Hematopoietic multipotent progenitor cell (in vitro differentiated cells): ENCODE measurements around the gene UQCC2. TPM values are rescaled to one million over a fixed set of nuclear protein-coding genes. Genes with fewer than 3 reads are reported as not detected.

Source experiments
- DNase-seq, 3 donors: peaks; one replicate each; pipeline ENCODE4 v3.0.0-alpha.2; 2011 to 2015; ENCODE audit warnings: low read depth in 2 of 3, low spot score in 2 of 3
- total RNA-seq: library from RNA; depleted of rRNA; stranded (reverse); fragments of >200 nt; gene quantifications from one replicate; pipeline ENCODE4 v1.2.3, GENCODE V29; 2012

Gene UQCC2
- 7.8 TPM for total RNA-seq

DNA sequence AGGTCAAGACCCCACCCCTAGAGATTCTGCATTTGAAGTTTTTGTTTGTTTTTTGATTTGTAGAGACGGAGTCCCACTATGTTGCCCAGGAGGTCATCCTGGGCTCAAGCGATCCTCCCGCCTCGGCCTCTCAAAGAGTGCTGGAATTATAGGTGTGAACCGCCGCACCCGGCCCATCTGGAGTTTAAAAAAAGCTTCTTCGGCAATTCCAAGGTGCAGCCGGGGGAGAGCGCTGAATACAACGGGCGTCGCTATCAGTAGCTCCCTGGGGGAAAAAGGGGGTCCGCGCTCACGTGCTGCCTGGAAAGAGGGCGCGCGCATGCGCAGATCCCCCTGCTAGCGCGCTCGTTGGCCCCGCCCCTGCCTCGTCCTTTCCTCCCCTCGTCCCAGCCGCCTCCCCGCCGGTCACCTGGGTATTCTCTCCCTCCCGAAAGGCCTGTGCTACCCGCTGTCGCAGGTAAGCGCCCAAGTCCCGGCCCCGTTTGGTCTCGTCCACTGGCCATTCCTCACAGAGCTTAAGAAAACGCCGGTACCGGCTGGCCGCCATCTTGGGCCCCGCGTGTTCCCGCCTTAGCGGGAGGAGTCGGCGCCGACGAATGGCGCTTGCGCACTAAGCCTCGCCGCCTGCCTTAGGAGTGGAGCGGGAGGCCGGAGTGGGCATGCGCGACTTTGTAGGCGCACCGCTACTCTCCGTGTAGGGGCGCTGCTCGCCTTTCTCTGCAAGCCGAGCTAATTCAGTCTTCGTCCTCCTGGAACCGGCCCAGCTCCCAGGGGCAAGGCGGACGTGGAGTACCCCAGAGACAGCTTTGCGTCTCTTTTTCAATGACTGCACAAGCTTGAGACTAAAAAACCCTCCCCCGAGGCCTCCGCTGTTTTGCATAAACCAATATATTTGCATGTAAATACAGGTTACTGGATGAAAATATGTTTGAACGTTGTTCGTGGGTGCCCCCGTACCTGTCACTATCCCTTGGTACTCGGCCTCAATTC lies at the start of gene UQCC2:
UQCC2 (minus strand) TSS at position 561 of the 990 bp plus-strand sequence; CDS start at position 547, 14 bp downstream.
- DNase-seq, result peak; percentile 96 to 99 (median 98)

DNA sequence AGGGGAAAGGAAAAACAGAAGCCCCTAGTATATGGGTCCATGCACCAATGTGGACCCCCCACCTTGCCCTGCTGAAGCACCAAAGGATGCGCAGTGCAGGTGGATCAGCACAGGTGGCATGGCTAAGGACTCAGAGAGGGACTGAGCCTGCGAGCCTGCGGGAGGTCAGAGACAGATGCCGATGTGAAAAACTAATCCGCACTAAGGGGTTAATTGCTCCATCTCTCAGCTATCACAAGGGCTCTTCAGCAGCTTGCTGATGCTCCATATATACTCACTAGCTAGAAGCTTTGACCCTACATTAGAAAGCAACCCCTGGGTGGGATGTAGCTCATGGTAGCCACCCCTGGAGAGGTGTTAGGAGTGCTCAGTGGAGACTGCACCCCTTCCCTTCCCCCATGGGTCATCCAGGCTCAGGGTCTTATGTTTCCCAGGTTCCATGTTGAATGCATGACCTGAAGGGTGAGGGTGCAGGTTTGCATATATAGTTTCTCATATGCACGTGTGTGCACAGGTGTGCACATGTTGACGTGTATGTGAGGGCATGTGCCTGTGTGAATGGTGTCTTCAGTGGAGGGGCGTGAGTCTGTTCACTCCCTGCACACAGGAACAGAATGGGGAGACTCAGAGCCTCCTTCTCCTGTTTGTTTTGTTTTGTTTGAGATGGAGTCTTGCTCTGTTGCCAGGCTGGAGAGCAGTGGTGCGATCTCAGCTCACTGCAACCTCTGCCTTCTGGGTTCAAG lies 48.6 kb upstream of the UQCC2 start:
- no peak for DNase-seq

DNA sequence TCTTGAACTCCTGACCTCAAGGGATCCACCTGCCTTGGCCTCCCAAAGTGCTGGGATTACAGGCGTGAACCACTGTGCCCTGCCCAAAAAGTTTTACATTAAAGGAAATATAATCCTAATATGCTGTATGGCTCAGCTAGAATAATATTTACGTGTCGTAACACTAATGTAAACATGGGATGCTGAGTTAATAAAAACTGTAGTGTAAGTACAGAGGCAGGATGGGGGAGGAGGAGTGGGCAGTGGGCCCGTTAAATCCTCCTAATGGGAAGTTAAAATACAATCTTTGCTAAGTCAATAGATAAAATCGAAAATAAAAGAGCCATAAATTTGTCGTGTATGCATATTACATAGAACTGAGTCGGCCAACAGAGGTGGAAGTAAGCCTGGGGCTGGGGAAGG lies 47.3 kb upstream of the UQCC2 start:
- DNase-seq, result no peak

DNA sequence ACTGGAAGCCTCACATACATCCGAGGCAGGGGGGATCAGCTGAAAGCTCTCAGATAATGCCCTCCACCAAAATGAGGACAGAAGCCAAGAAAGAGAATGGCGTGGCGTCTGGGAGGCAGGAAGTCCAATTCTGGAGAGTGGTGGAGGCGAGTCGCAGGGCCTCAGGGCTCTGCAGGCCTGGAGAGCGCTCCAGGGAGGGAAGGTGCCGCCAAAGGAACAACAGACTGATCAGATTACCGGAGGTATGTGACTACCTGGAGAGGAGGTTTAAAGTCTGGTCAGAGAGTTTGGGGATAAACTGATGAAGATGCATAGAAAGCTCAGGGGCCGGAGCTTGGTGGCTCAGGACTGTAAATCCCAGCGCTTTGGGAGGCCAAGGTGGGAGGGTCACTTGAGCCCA lies 46.4 kb upstream of the UQCC2 start:
- DNase-seq, result no peak

DNA sequence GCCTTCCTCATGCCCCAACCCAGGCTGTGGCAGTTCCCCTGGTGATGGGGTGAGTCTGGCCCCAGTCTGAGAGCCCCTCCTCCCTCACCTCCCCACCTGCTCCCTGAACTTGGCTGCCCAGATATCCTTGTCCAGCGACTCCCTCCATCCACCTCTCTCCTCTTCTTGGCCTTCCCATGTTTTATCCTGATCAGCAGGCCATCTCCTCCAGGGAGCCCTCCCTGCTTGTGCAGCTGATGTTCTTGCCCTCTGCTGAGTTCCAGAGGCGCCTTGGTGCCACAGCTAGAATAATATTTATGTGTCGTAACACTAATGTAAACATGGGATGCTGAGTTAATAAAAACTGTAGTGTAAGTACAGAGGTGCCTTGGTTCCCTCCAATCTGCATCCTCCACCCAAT lies 45.6 kb upstream of the UQCC2 start:
- no peak for DNase-seq

DNA sequence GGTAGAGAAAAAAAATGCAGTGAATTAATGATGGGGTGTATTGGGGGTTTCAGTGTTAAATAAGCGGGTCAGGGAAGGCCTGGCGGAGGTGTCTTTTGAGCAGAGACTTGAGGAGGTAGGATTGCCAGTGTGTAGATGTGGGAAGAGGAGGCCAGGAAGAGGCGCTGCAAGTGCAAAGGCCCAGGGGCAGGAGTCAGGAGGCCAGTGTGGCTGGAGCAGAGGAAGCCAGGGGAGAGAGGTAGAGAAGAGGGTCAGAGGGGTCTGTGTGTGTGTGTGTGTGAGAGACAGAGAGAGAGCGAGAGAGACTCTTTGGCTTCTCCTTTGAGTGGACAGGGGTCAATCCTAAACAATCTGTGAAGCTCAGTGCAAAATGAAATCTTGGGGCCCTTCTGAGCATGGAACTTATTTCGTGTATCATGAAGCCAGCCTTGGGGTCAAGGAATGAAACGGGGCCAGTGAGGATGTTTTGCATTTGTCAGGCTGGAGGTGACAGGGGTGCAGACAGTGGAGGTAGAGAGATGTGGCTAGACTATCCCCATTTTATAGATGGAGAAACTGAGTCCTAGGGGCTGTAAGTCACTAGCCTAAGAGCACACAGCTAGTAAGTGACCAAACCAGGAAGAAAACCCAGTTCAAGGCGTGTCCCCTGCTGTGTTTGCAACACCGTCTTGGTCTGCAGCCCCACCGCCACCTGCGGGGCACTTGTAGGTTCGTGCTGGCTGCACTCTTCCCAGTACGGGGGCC lies 44.9 kb upstream of the UQCC2 start:
- no peak for DNase-seq

DNA sequence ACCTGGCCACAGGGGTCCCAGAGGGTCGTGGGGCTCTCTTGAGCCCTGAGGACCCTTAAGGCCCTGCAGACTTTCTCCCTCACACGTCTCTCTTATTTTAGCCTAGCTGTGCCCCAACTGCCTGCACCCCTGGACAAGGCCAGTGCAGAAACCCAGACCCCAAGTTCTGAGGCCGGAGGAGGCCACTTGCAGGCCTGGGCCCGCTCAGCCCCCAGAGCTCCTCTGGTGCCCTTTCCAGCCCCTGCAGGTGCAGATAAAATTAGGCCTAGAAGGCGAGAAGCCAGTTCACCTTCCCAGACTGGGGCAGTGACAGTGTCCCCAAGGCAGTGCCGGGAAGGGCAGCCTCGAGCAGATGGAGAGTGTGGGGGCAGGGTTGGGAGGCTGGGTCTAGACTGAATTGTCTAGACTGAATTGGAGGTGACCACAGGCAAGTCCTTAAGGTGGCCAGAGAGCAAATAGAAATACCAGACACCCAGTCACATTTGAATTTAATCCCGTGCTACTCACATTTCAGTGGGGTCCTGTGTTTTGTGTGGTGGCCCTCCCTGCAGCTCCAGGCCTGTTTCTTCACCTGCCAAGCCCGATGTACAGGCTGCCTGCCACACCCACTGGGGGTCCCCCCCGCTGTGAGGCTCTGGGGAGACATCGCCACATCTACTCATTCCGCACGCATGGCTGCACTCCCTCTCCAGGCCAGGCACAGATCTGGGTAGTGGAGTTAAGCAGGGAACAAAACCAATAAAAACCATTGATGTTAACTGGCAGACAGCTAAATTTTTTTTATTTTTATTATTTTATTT lies 43.8 kb upstream of the UQCC2 start:
- DNase-seq, result no peak

DNA sequence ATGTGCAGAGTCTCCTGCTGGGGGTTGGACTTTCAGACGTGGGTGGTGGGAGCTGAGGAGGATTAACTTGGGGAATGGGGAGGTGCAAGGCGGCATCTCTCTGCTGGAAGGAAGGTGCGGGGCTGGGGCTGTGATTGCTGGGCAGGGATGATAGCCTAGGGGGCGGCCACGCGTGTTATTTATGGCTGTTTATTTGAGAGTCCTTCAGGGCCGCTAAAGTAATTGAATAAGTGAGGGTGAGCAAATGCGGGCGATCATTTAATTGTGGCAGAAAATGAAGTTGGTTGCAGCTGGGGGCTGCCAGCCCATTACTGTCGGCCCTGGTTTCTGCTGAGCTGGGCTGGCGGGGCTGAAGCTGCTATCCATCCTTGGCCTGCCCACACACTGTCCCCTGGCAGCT lies 42.7 kb upstream of the UQCC2 start:
- no peak for DNase-seq

DNA sequence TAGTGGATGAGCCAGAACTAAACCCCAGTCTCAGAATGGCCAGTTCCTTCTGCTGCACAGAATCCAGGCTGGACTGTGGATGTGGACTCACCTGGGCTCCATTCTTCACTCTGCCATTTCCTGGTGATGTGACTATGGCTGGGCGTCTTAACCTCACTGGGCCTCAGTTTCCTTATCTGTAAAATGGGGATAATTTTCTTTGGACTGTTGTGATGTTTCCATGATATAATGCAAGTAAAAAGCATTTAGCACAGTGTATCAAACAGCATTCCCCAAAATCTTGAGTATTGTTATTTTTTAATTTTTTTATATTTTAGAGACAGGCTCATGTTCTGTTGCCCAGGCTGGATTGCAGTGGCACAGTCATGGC lies 41.1 kb upstream of the UQCC2 start:
- no peak for DNase-seq

DNA sequence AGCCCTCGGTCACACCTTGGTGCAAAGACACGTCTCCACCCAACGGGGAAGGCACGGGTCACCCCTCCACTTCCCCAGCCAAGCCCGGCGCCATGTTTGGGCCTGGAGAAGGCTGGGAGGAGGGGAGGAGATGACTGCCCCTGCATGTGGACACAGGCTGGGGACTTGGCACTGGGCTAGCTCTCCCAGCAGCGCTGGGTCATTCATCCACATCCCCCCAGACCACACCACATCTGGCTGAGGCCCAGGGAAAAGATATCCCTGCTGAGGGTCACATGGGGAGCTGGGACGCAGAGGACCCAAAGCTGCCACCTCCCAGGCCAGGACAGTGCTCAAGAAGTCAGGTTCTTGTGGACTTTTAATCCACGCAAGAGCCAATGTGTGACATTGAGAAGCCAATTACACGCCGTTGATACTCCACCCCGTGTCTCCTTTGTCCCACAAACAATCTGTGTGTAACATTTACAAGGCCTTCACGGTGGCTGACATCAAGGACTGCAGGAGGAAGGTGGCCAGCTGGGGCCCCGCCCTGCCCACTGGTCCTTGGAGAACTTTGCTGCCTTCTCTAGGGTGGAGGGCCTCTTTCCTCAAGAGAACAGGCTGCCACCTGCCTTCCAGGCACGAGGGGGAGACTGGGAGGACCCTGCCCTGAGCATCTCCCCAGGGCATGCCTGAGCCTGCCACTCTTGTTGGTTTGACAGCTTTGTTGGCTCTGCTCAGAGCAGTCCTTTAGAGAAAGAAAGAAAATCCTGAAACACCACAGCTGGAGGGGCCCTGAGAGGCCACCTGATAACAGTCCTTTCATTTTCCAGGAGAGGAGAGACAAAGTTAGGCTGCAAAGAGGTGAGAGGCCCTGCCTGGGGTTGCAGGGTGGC lies 40.5 kb upstream of the UQCC2 start:
- DNase-seq, result no peak

DNA sequence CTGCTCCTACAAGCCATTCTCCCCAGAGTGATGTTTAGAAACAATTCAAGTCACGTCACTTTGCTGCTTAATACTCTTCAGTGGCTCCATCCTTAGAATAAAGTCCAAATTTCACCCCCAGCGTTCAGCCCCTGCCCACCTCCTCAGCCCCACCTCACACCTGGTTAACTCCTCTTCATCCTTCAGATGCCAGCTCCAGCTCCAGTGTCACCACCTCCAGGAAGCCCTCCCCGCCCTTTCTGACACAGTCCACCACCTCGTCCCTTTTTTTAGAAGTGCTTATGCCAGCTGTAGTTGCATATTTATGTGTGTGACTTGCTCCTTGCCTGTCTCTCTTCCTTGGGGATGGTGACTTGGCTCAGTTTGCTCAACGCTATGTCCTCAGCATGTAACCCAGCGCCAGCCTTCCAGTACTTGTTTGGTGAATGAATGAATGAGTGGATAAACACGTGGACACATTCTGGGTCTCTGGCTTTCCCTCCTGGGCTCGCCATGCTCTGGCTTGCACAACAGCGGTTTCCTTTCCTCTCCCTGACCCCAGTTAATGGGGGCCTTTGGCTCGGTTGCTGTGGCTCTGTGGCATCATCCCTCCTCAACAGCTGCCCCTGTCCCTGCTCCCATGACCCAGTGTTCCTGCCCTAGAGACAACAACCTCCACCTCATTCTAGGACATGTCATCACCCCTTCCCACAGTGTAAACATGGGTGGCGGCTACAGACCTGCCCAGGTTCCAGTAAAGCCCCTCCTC lies 38.9 kb upstream of the UQCC2 start:
- no peak for DNase-seq

DNA sequence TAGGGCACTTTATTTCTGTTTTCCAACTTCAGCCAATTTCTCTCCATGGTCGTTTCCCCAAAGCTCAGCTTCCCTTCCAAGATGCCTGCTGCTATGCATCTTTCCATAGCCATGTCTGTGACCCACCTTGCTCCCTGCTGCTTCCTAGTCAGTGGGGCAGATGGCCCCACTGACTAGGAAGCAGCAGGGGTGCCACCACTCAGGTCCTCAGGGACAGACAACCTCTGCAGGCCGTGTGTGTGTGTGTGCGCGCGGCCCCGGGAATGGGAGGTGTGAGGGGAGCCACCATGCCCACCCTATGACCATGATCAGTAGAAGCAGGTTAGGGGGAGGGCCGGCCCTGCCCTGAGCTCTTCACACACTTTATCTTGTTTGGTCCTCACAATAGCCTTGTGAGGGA lies 37.9 kb upstream of the UQCC2 start:
- no peak for DNase-seq

DNA sequence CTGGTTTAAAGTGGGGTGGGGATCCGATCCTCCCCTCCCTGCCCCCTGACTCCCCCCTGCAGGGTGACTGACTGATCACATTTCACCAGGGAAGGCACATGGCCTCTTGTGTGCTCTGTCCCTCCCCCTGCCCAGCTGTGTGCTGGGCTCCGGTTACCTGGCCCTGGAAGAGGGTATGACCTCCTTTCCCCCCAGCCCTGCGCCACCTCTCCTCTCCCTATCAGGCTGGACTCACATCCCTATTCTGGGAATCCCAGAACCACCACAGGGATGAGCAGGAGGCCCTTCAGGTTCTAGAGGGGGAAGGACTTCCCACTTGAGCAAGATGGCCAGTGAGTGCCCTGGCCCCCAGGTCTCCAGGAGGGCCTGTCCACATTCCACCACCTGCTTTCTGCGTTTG lies 37.3 kb upstream of the UQCC2 start:
- no peak for DNase-seq

DNA sequence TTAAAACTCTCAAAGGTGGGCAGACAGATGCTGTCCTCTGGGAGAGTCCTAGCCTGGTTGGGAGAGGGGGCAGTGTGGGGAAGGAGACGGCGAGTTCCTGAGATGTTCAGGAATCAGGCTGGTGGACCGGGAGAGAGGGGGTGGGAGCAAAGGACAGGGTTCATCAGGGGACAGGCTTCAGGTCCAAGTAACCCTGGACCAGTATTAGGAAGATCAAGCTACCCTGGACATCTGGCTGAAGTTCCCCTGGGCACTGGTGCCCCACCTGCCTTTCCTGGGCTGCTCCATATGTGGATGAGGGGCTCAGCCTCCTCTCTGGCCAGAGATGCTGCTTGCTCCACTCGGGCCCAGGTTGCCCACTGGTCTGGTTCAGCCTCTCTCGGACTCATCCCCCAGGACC lies 36.3 kb upstream of the UQCC2 start:
- no peak for DNase-seq

DNA sequence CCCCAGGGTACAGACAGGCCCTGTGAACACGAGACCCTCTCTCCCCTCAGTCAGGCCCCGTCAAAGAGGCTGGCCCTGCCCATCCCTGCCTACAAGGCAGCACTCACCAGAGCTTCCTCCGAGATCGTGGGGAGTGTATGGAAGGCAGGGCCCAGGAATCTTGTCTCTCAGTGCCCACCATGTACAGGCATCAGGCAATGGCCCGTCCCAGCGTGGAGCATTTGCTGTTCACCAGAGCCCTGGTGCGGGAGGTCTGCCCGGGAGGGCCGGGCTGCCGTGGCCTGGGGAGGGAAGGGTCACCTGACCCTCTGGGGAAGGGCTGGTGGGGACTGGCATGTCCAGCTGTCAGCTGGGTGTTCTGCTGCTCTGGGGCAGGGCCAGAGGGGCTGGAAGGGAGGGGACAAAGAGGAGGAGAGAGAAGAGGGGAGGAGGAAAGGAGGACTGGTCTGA lies 35.2 kb upstream of the UQCC2 start, which contains the start of gene IP6K3:
IP6K3 (minus strand) TSS at position 255 of the 450 bp plus-strand sequence. CDS start 11,429 bp downstream, outside the sequence.
- DNase-seq, result no peak

DNA sequence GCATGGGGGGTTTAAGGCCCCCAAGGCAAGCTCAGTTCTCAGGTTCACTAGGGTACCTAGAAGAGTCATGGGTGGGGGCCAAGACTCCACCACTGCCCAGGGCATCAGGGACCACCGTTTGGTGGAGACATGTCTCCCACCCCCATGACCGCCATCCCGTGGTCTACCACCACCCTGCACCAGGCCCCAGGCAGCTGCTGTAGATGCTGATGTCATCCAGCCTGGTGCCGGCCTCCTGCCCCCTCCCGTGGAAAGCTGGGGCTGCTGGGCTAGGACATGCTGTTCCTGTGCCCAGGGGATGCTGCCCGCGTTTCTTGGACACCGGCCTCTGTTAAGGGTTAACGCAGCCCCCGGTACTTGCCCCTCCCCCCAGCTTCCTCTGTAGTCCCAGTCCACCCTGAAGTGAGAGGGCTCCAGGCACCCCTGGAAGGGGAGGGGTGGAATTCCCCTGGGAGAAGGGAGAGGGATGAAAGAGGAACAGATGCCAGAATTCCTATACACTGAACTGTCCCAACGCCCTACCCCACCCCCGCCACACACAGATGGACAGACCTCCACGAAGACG lies 34.6 kb upstream of the UQCC2 start:
- peak in 1 of 3 donors; percentile 21 for DNase-seq

DNA sequence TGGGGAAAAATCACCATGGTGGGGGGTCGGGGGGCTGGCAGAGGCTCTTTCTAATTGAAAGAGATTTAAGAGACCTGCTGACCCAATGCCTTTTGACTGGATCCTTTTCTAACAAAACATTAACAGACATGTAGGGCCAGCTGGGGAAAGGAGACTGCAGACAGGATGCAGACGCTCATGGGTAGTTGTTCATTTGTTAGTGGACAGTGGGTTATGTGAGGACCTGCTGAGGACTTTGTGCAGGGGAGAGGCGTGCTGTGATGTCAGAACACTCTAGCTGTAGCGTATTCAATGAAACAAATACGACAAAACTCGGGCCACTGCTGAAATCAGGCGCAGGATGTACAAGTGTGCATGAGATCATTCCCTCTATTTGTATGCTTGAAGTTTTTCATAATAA lies 34.0 kb upstream of the UQCC2 start:
- DNase-seq, result no peak

DNA sequence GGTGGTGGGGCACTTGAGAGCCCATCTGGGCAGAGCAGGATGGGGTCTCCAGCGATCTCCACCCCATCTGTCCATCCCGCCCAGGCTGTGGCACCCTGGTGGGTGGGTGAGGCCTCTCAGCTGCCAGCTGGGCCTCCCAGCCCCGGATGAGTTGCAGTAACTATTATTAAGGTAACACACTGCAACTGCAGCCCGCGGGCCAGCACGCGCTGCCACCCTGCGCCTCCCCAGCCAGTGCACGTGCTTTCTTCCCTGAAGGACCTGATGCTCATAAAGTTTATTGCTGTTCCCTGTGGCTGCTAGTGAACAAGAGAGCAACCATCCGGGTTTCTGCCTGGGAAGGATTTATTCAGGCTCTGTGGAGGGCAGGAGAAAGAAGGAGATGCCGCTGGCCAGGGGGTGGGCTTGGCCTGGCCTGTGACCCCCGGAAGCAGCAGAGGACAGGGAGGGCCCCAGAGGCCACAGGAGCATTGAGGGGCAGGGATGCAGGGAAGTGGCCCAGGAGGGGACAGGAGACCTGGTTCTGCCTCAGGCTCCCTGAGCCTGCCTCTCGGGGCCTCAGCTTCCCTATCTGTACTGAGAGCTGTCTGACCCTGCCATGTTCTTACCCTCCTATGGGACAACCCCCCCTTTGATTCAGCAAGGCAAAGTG lies 33.5 kb upstream of the UQCC2 start:
- DNase-seq, result no peak
